Neural progenitor cell (in vitro differentiated cells): Measurements from ENCODE around the gene ARID5B.

Source experiments
- EZH2 ChIP-seq: fragments of 200-600 bp; sonication (generic); IDR thresholded peaks from 2 replicates; pipeline ENCODE4 v1.6.1; 2017; ENCODE audit warnings: antibody characterized with exemption, mild to moderate bottlenecking, moderate library complexity
- EZH2phosphoT487 ChIP-seq: fragments of 200-600 bp; sonication (generic); IDR thresholded peaks from 2 replicates; pipeline ENCODE4 v1.6.1; 2017; ENCODE audit warnings: antibody characterized with exemption
- TF ChIP-seq, protein P1 (sequence below): fragments of 200-600 bp; sonication (generic); IDR thresholded peaks from 2 replicates; pipeline ENCODE4 v1.5.1; 2017; ENCODE audit warnings: antibody characterized with exemption, mild to moderate bottlenecking

DNA sequence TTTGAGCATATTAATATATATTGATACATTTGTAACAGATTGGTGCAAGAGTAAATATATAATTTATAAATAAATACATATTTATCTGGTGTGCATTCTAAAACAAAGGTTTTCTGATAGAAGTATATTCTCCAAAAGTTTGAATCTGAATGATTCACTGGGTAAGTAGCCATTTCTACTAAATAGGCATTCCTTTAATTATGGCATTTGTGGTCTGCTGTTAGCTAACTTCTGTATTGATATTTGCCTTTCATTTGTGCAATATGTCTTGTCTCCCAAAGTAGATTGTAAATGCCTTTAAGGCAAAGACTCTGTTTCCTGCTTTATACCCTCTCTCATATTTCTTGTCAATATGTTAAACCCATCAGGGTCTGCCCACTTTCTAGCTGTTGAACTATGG is 11.1 kb upstream of the ARID5B start:
- TF ChIP-seq, protein P1, sequence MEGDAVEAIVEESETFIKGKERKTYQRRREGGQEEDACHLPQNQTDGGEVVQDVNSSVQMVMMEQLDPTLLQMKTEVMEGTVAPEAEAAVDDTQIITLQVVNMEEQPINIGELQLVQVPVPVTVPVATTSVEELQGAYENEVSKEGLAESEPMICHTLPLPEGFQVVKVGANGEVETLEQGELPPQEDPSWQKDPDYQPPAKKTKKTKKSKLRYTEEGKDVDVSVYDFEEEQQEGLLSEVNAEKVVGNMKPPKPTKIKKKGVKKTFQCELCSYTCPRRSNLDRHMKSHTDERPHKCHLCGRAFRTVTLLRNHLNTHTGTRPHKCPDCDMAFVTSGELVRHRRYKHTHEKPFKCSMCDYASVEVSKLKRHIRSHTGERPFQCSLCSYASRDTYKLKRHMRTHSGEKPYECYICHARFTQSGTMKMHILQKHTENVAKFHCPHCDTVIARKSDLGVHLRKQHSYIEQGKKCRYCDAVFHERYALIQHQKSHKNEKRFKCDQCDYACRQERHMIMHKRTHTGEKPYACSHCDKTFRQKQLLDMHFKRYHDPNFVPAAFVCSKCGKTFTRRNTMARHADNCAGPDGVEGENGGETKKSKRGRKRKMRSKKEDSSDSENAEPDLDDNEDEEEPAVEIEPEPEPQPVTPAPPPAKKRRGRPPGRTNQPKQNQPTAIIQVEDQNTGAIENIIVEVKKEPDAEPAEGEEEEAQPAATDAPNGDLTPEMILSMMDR = no peak
- TF ChIP-seq EZH2 = no peak
- TF ChIP-seq EZH2phosphoT487 = no peak
